T-cell (primary cell): ENCODE measurements around the gene IER5L. TPM values are rescaled to one million over a fixed set of nuclear protein-coding genes. Genes with fewer than 3 reads are reported as not detected.

Experiments used
- ATAC-seq, 4 experiments: fragments of 200-7000 bp in 3 of 4; fragments of 150-1000 bp in 1 of 4; cut with Tn5 transposase; replicated peaks in 1 of 4; 1 replicate in 3 of 4; 2 replicates in 1 of 4; pipeline ENCODE4 v1.10.0; 2021; ENCODE audit warnings: moderate library complexity in 3 of 4, mild to moderate bottlenecking in 2 of 4, moderate number of reproducible peaks in 1 of 4
- CTCF ChIA-PET, 2 donors: fragments of 300-600 bp; sonication (Branson Sonifier 250); formaldehyde crosslinking; loops; one replicate each; lab custom pipeline; 2022; ENCODE audit warnings: antibody characterized with exemption in 2 of 2; lab: Charles Lee
- POLR2A ChIA-PET, 2 donors: fragments of 300-600 bp; sonication (Branson Sonifier 250); formaldehyde crosslinking; loops; one replicate each; lab custom pipeline; 2022; ENCODE audit warnings: antibody characterized with exemption in 2 of 2; lab: Charles Lee
- DNase-seq, 35 experiments: peaks; one replicate each; pipeline versions ENCODE4 v3.0.0 to v3.0.0-alpha.2; 2013 to 2023
- H3K27ac ChIP-seq: one replicate; pipeline ENCODE4 v1.5.1; 2013; ENCODE audit warnings: low read length
- H3K27me3 ChIP-seq, 2 experiments: replicated peaks in 1 of 2; 1 replicate in 1 of 2; 2 replicates in 1 of 2; pipeline versions ENCODE4 v1.6.1 to v1.7.0; 2013; ENCODE audit warnings: low read length in 1 of 2, mixed read lengths in 1 of 2; ENCODE audit not compliant: control insufficient read depth in 2 of 2, insufficient read depth in 2 of 2; ENCODE audit errors: extremely low read depth in 1 of 2
- H3K36me3 ChIP-seq, 2 donors: 1 replicate in 1 of 2; 2 replicates in 1 of 2; pipeline versions ENCODE4 v1.6.1 to v1.7.0; 2013; ENCODE audit warnings: low read length in 1 of 2; ENCODE audit not compliant: control insufficient read depth in 2 of 2, insufficient read depth in 1 of 2; ENCODE audit errors: extremely low read depth in 1 of 2
- H3K4me1 ChIP-seq, 2 experiments: 1 replicate in 1 of 2; 2 replicates in 1 of 2; pipeline versions ENCODE4 v1.6.1 to v1.7.0; 2013; ENCODE audit warnings: low read length in 2 of 2, mixed read lengths in 1 of 2; ENCODE audit not compliant: insufficient read depth in 2 of 2, control insufficient read depth in 1 of 2; ENCODE audit errors: extremely low read depth in 1 of 2
- H3K4me3 ChIP-seq, 2 donors: 1 replicate in 1 of 2; 2 replicates in 1 of 2; pipeline versions ENCODE4 v1.5.1 to v1.7.0; 2013; ENCODE audit warnings: mild to moderate bottlenecking in 2 of 2, low read length in 1 of 2, moderate library complexity in 1 of 2; ENCODE audit not compliant: control insufficient read depth in 1 of 2; ENCODE audit errors: extremely low read depth in 1 of 2
- H3K9me3 ChIP-seq: 2 replicates; pipeline ENCODE4 v1.7.0; 2013
- H3K27ac Mint-ChIP-seq, 2 donors: one replicate each; pipeline ENCODE4 v1.8.0; 2020 to 2021; ENCODE audit warnings: mild to moderate bottlenecking in 2 of 2, mixed read lengths in 2 of 2
- H3K27me3 Mint-ChIP-seq, 2 donors: one replicate each; pipeline ENCODE4 v1.8.0; 2021 to 2022; ENCODE audit warnings: mixed read lengths in 2 of 2
- H3K36me3 Mint-ChIP-seq: one replicate; pipeline ENCODE4 v1.8.0; 2021; ENCODE audit warnings: mixed read lengths
- H3K4me1 Mint-ChIP-seq, 3 donors: one replicate each; pipeline ENCODE4 v1.8.0; 2020 to 2022; ENCODE audit warnings: mixed read lengths in 3 of 3, mild to moderate bottlenecking in 1 of 3
- H3K4me3 Mint-ChIP-seq, 3 donors: one replicate each; pipeline ENCODE4 v1.8.0; 2020 to 2022; ENCODE audit warnings: mild to moderate bottlenecking in 3 of 3, mixed read lengths in 3 of 3, moderate library complexity in 3 of 3
- H3K9me3 Mint-ChIP-seq, 3 donors: one replicate each; pipeline ENCODE4 v1.8.0; 2020 to 2022; ENCODE audit warnings: mixed read lengths in 3 of 3
- WGBS: methylation state at CpG from one replicate; pipeline ENCODE4 v1.1.5; 2013; ENCODE audit warnings: missing lambda C conversion rate; ENCODE audit not compliant: insufficient coverage; 5-methylcytosine and 5-hydroxymethylcytosine counted together
- total RNA-seq, 35 experiments: library from RNA in 6 of 35; stranded (reverse) in 6 of 35; fragments of 120-200 nt in 1 of 35; gene quantifications; one replicate each; pipeline versions ENCODE4 v1.2.1 to v1.2.4 and lab custom pipeline; 2013 to 2026

Gene IER5L
- total RNA-seq, 5 donors from 2014 or later (not counting 1 experiment from before 2014, with no cell fraction given): 1.3 to 7.7 (median 6.7) TPM

DNA sequence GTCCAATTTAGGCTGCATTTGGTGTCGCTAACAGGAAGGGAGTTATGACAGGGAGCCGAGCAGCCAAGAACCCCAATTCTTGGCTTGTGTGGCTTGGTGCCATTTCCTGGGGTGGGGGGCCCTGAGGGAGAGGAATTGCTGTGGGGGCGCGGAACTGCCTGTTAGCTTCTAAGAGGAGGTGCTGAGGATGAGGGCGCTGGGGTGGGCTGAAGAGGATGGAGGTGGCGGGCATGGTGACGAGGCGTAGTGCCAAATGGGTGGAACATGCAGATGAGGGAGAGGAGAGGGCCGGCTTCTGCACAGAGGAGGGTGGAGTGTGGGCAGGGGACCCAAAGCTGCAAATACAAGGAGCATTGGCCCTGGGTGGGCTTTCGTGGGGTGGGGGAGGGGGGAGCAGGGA is 27.9 kb downstream of the IER5L start:
- Histone ChIP-seq H3K27ac (no peak overlapping the region), H3K4me3 (no peak overlapping the region), H3K27me3 (no peaks in the 10 kb centered on the region), H3K36me3 (peaks cover 17 to 30% of the 10 kb centered on the region in 2 donors), H3K4me1 (no peaks in the 10 kb centered on the region), H3K9me3 (no peaks in the 10 kb centered on the region)
- 89% methylated on average over 10 of the region's 10 CpGs for WGBS
- no peak for ATAC-seq
- H3K27me3 Mint-ChIP-seq: no peaks in the 10 kb centered on the region
- H3K36me3 Mint-ChIP-seq: peaks cover 18% of the 10 kb centered on the region
- no peak for DNase-seq
- no peak overlapping the region for H3K27ac Mint-ChIP-seq
- H3K9me3 Mint-ChIP-seq: no peaks in the 10 kb centered on the region
- no peaks in the 10 kb centered on the region for H3K4me1 Mint-ChIP-seq
- no peak overlapping the region for H3K4me3 Mint-ChIP-seq
- ChIA-PET POLR2A (no interaction called here), CTCF (no interaction called here)

DNA sequence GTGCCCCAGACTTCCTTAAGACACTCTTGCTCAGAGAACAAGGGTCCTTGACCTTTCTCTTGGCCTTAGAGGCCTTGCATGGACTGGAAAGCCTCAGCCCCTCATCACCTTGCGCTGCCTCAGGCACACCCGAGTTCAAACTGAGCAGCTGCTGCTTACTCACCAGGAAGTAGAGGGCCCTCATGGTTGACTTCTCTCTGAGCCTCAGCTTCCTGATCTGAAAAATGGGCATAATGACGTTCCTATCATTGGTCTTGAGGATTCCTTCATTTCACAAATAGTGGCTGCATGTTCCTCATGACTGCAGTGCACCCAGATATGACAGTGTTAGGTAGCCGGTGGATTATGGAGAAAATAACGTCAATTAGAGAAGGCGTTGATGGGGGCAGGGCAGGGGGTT is 28.6 kb downstream of the IER5L start:
- ChIA-PET POLR2A (no interaction called here), CTCF (no interaction called here)
- WGBS: 93% methylated on average over 5 of the region's 6 CpGs
- no peak for DNase-seq
- no peaks in the 10 kb centered on the region for H3K27me3 Mint-ChIP-seq
- H3K36me3 ChIP-seq: peaks cover 17 to 25% of the 10 kb centered on the region in 2 donors
- no peak overlapping the region for H3K4me3 Mint-ChIP-seq
- H3K4me1 ChIP-seq: no peaks in the 10 kb centered on the region
- H3K27ac Mint-ChIP-seq: no peak overlapping the region
- H3K9me3 Mint-ChIP-seq: no peaks in the 10 kb centered on the region
- H3K9me3 ChIP-seq: no peaks in the 10 kb centered on the region
- H3K4me3 ChIP-seq: no peak overlapping the region
- no peaks in the 10 kb centered on the region for H3K4me1 Mint-ChIP-seq
- no peak for ATAC-seq
- peaks cover 18% of the 10 kb centered on the region for H3K36me3 Mint-ChIP-seq
- H3K27ac ChIP-seq: no peak overlapping the region
- no peaks in the 10 kb centered on the region for H3K27me3 ChIP-seq

DNA sequence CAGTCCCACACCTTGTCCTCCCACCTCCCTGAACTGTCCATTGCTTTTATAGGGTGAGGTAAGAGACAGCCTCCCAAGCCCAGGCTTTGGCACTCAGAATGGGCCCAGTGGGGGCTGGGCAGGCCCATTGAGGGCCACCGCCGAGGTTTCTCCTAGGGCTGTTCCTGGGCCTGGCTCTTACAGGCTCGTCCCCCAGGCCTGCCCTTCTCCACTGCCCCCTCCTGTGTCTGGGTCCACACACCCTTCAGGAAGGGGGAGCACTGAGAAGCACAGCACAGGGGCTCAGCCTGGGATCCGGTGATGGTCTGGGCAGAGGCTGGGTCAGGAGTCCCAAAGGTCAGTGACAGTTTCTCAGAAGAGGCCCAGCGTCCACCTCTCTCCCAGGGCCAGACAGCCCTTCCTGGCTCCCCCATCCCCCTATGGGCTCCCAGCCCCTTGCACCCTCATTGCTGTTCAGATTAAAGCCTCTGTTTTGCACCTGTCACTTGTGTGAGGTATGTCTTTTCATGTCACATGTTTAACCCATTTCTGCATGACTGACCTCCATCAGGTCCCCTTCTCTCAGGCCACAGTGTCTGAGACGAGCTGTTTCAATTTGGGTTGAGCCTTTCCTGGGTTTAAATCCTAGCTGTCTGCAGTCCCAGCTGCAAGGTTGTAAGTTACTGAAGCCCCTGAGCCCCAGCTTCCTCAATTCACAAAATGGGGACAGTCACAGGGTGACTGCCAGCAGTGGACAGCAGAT is 29.4 kb downstream of the IER5L start:
- Histone ChIP-seq H3K27me3 (no peaks in the 10 kb centered on the region), H3K9me3 (no peaks in the 10 kb centered on the region), H3K36me3 (peaks cover 23 to 29% of the 10 kb centered on the region in 2 donors), H3K4me3 (no peak overlapping the region), H3K4me1 (peaks cover 0 to 4% of the 10 kb centered on the region in 2 experiments), H3K27ac (no peak overlapping the region)
- no peak for DNase-seq
- 93% methylated on average over 5 of the region's 6 CpGs for WGBS
- Mint-ChIP-seq H3K36me3 (peaks cover 23% of the 10 kb centered on the region), H3K27me3 (no peaks in the 10 kb centered on the region), H3K4me1 (peaks cover 0 to 5% (median 2%) of the 10 kb centered on the region in 3 donors), H3K9me3 (no peaks in the 10 kb centered on the region), H3K27ac (no peak overlapping the region), H3K4me3 (no peak overlapping the region)
- CTCF ChIA-PET: interaction anchor here in 1 of 2 donors (0.6 kb wide), 1 partner anchor 477 kb away, joined by 3 read pairs; no protein-coding TSS in a partner anchor
- POLR2A ChIA-PET: no interaction called here
- no peak for ATAC-seq

DNA sequence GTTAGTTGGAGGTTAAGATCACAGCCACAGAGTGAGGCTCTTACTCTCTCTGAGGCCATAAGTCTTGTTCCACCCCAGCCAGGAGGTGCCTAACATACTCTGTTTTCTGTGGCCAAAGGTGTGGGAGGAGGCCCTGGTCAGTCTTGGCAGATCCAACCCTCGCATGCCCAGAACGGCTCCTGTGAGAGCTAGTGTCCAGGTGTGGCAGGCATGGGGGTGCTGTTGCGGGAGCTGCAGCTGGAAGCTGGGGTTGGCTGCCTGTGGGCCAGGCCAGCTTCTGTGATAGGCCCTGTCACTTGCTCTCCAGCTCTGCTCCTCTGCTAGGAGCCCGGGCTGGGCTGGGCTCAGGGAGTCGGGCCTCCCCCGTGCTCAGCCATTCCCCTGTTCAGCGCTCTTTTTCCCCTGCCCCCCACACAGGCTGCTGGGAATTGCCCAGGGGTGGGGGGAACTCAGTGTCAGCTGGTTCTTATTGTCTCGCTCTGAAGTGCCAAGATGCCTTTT is 31.6 kb downstream of the IER5L start:
- 100% methylated on average over 4 of the region's 8 CpGs for WGBS
- Mint-ChIP-seq H3K4me3 (no peak overlapping the region), H3K27me3 (no peaks in the 10 kb centered on the region), H3K9me3 (no peaks in the 10 kb centered on the region), H3K27ac (no peak overlapping the region), H3K36me3 (peaks cover 29% of the 10 kb centered on the region), H3K4me1 (peaks cover 8 to 18% (median 16%) of the 10 kb centered on the region in 3 donors)
- Histone ChIP-seq H3K4me3 (no peak overlapping the region), H3K4me1 (peaks cover under 1 to 23% of the 10 kb centered on the region in 2 experiments), H3K27ac (no peak overlapping the region), H3K27me3 (no peaks in the 10 kb centered on the region), H3K9me3 (no peaks in the 10 kb centered on the region), H3K36me3 (peaks cover 25 to 45% of the 10 kb centered on the region in 2 donors)
- POLR2A ChIA-PET: interaction anchor here in 1 of 2 donors (0.6 kb wide), 1 partner anchor 844 kb away, joined by 3 read pairs; no protein-coding TSS in a partner anchor
- DNase-seq (no peak), ATAC-seq (no peak)
- CTCF ChIA-PET: no interaction called here

DNA sequence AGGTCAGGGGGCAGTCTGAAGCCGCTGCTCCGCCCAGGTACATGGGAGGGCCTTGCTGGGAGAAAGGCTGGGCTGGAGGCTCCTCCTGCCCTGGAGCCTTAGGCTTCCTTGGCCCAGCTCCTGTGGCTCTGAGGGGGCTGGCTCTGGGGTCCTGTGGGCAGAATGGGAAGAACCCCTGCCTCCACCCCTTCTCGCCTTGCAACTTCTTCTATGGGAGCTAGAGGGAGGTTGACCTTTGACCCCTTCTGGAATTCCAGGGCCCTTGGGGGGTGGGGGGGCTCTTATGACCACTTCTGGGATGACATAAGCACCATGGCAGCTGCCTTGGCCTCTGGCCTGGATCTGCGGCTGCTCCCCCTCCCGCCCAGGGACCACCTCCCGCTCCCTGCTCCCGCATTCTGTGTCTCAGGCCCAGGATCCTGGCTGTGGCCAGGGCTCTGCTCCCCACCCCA is 32.2 kb downstream of the IER5L start:
- no peak for DNase-seq
- POLR2A ChIA-PET: no interaction called here
- Histone ChIP-seq H3K36me3 (peaks cover 25 to 45% of the 10 kb centered on the region in 2 donors), H3K27ac (no peak overlapping the region), H3K4me1 (peaks cover 7 to 29% of the 10 kb centered on the region in 2 experiments), H3K4me3 (no peak overlapping the region), H3K27me3 (no peaks in the 10 kb centered on the region), H3K9me3 (no peaks in the 10 kb centered on the region)
- Mint-ChIP-seq H3K36me3 (peaks cover 24% of the 10 kb centered on the region), H3K4me3 (no peak overlapping the region), H3K9me3 (no peaks in the 10 kb centered on the region), H3K27me3 (no peaks in the 10 kb centered on the region), H3K27ac (no peak overlapping the region), H3K4me1 (peaks cover 13 to 25% (median 23%) of the 10 kb centered on the region in 3 donors)
- ATAC-seq: no peak
- 100% methylated on average over 3 of the region's 7 CpGs for WGBS
- CTCF ChIA-PET: interaction anchor here in 1 of 2 donors (0.6 kb wide), 1 partner anchor 492 kb away, joined by 4 read pairs; no protein-coding TSS in a partner anchor

DNA sequence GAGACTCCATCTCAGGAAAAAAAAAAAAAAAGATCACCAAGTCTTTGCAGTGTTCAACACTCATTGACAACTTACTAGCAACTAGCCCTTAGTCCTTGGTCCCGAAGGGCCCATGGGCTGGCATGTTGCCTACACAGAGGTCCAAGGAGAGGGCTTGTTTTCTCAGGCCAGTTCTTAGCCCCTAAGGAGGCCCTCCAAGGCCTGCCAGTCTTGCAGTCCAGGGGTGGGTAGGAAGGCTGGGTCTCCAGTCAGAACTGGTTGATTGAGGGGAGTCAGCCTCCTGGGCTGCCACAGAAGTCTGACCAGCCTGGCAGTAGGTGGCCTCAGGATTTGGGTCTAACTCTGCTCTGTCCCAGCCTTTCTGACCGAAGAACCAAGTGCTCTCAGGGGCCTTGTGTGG is 32.7 kb downstream of the IER5L start:
- Mint-ChIP-seq H3K9me3 (no peaks in the 10 kb centered on the region), H3K4me3 (no peak overlapping the region), H3K36me3 (peaks cover 24% of the 10 kb centered on the region), H3K27ac (no peak overlapping the region), H3K4me1 (peaks cover 14 to 29% (median 25%) of the 10 kb centered on the region in 3 donors), H3K27me3 (no peaks in the 10 kb centered on the region)
- WGBS: 93% methylated on average over 2 of the region's 2 CpGs
- DNase-seq (no peak), ATAC-seq (no peak)
- H3K27ac ChIP-seq: no peak overlapping the region
- ChIA-PET CTCF (interaction anchor here in 1 of 2 donors (0.6 to 0.7 kb wide), 2 partner anchors 493 to 1111 kb away, joined by 4 read pairs; no protein-coding TSS in a partner anchor), POLR2A (no interaction called here)
- H3K27me3 ChIP-seq: no peaks in the 10 kb centered on the region
- H3K9me3 ChIP-seq: no peaks in the 10 kb centered on the region
- peaks cover 25 to 43% of the 10 kb centered on the region in 2 donors for H3K36me3 ChIP-seq
- H3K4me3 ChIP-seq: no peak overlapping the region
- H3K4me1 ChIP-seq: peaks cover 8 to 34% of the 10 kb centered on the region in 2 experiments
